Smooth muscle cell (in vitro differentiated cells): Measurements from ENCODE around the gene OR4D5. TPM values are rescaled to one million over a fixed set of nuclear protein-coding genes. Genes with fewer than 3 reads are reported as not detected.

Source experiments
- DNase-seq: peaks from one replicate; lab custom pipeline; 2025; ENCODE audit not compliant: unreplicated experiment; lab: John Stamatoyannopoulos, UW
- H2AFZ ChIP-seq: fragments of 200-600 bp; sonication (generic); 2 replicates; pipeline ENCODE4 v1.6.0; 2016; ENCODE audit warnings: antibody characterized with exemption, low read depth, mild to moderate bottlenecking
- H3F3A ChIP-seq: fragments of 200-600 bp; sonication (generic); 2 replicates; pipeline ENCODE4 v1.6.0; 2017; ENCODE audit warnings: antibody characterized with exemption, low read depth
- H3K27ac ChIP-seq: fragments of 200-600 bp; sonication (generic); 2 replicates; pipeline ENCODE4 v1.5.1; 2016; ENCODE audit warnings: low read depth, mild to moderate bottlenecking
- H3K27me3 ChIP-seq: fragments of 200-600 bp; sonication (generic); 2 replicates; pipeline ENCODE4 v1.6.1; 2016; ENCODE audit warnings: low read depth, mild to moderate bottlenecking
- H3K36me3 ChIP-seq: fragments of 200-600 bp; sonication (generic); 2 replicates; pipeline ENCODE4 v1.5.1; 2016; ENCODE audit warnings: low read depth
- H3K4me1 ChIP-seq: fragments of 200-600 bp; sonication (generic); 2 replicates; pipeline ENCODE4 v1.5.1; 2016; ENCODE audit warnings: low read depth
- H3K4me2 ChIP-seq: fragments of 200-600 bp; sonication (generic); 2 replicates; pipeline ENCODE4 v1.6.0; 2016; ENCODE audit warnings: mild to moderate bottlenecking
- H3K4me3 ChIP-seq: fragments of 200-600 bp; sonication (generic); 2 replicates; pipeline ENCODE4 v1.5.1; 2016; ENCODE audit warnings: mild to moderate bottlenecking
- H3K79me2 ChIP-seq: fragments of 200-600 bp; sonication (generic); 2 replicates; pipeline ENCODE4 v1.6.0; 2016; ENCODE audit warnings: low read depth, mild to moderate bottlenecking
- H3K9ac ChIP-seq: fragments of 200-600 bp; sonication (generic); 2 replicates; pipeline ENCODE4 v1.6.0; 2016; ENCODE audit warnings: low read depth
- H3K9me3 ChIP-seq: fragments of 200-600 bp; sonication (generic); replicated peaks from 2 replicates; pipeline ENCODE4 v1.5.1; 2016; ENCODE audit warnings: low read depth
- H4K20me1 ChIP-seq: fragments of 200-600 bp; sonication (generic); 2 replicates; pipeline ENCODE4 v1.6.0; 2016; ENCODE audit warnings: low read depth
- WGBS: methylation state at CpG from one replicate; pipeline ENCODE4 v1.1.7; 2016; ENCODE audit warnings: low lambda C conversion rate; 5-methylcytosine and 5-hydroxymethylcytosine counted together
- polyA plus RNA-seq: library from polyadenylated mRNA; unstranded; fragments of >200 nt; fragmentation: Nextera tagmentation; extraction: Ambion mirVana; gene quantifications from 2 replicates; pipeline ENCODE4 v1.2.1, GENCODE V29; 2016
- total RNA-seq: library from RNA; depleted of rRNA; stranded (reverse); fragments of >200 nt; gene quantifications from 2 replicates; pipeline ENCODE4 v1.2.3, GENCODE V29; 2014
- TF ChIP-seq, protein P1 (sequence below): fragments of 200-600 bp; sonication (generic); IDR thresholded peaks from 2 replicates; pipeline ENCODE4 v1.5.1; 2017; ENCODE audit warnings: borderline replicate concordance, mild to moderate bottlenecking, antibody characterized with exemption; ENCODE audit not compliant: insufficient read depth, poor library complexity, severe bottlenecking

OR4D5 gene
- total and polyA plus RNA-seq, 2 experiments from 2014 or later = not detected

DNA sequence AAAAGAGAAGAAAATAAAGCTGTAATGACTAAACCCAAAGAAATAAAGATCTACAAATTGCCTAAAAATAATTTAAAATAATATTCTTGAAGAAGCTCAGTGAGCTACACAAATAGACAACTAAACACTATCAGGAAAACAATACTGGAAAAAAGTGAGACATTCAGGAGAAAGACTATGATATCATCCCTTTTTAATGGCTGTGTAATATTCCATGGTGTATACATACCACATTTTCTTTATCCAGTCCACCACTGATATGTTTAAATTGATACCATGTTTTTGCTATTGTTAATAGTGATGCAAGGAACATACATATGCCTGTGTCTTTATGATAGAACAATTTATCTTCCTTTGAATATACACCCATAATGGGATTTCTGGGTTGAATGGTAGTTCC is 17.3 kb downstream of the OR4D5 start:
- Histone ChIP-seq H3F3A (no peaks in the 10 kb centered on the region), H3K9me3 (no peaks in the 10 kb centered on the region), H3K4me2 (no peak overlapping the region), H2AFZ (no peak overlapping the region), H4K20me1 (no peaks in the 10 kb centered on the region), H3K27ac (no peak overlapping the region), H3K79me2 (no peaks in the 10 kb centered on the region), H3K27me3 (no peaks in the 10 kb centered on the region), H3K4me1 (no peaks in the 10 kb centered on the region), H3K9ac (no peak overlapping the region), H3K4me3 (no peak overlapping the region), H3K36me3 (no peaks in the 10 kb centered on the region)
- DNase-seq = no peak
- TF ChIP-seq, protein P1, sequence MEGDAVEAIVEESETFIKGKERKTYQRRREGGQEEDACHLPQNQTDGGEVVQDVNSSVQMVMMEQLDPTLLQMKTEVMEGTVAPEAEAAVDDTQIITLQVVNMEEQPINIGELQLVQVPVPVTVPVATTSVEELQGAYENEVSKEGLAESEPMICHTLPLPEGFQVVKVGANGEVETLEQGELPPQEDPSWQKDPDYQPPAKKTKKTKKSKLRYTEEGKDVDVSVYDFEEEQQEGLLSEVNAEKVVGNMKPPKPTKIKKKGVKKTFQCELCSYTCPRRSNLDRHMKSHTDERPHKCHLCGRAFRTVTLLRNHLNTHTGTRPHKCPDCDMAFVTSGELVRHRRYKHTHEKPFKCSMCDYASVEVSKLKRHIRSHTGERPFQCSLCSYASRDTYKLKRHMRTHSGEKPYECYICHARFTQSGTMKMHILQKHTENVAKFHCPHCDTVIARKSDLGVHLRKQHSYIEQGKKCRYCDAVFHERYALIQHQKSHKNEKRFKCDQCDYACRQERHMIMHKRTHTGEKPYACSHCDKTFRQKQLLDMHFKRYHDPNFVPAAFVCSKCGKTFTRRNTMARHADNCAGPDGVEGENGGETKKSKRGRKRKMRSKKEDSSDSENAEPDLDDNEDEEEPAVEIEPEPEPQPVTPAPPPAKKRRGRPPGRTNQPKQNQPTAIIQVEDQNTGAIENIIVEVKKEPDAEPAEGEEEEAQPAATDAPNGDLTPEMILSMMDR = no peak

DNA sequence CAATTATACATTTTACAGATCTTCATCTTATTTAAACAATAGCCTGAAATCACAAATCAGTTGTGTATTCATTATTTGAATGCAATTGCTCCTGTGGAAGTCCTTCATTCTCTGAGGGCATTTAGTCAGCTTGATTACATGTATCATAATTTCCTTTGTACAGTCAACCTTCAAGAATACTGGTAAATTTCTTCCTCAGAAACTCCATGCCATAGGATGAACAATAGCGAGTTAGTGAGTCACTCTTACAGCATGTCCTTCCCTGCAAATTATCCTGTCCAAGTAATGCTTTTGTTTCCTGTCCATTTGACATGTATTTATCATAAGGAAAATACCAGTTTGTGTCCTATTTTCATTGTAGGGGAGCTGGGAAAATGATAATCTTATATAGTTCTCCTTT is 34.4 kb downstream of the OR4D5 start:
- no peak for DNase-seq
- H4K20me1 ChIP-seq = no peaks in the 10 kb centered on the region
- no peaks in the 10 kb centered on the region for H3F3A ChIP-seq
- H3K9me3 ChIP-seq = no peaks in the 10 kb centered on the region
- peak overlapping the region; percentile 55 for H3K27ac ChIP-seq
- H3K4me2 ChIP-seq = no peak overlapping the region
- TF ChIP-seq, protein P1 = no peak
- no peaks in the 10 kb centered on the region for H3K27me3 ChIP-seq
- no peaks in the 10 kb centered on the region for H3K36me3 ChIP-seq
- no peaks in the 10 kb centered on the region for H3K4me1 ChIP-seq
- H3K79me2 ChIP-seq = no peaks in the 10 kb centered on the region
- H2AFZ ChIP-seq = no peak overlapping the region
- WGBS = 59% methylated on average over 1 of the region's 1 CpG
- no peak overlapping the region for H3K9ac ChIP-seq
- no peak overlapping the region for H3K4me3 ChIP-seq

DNA sequence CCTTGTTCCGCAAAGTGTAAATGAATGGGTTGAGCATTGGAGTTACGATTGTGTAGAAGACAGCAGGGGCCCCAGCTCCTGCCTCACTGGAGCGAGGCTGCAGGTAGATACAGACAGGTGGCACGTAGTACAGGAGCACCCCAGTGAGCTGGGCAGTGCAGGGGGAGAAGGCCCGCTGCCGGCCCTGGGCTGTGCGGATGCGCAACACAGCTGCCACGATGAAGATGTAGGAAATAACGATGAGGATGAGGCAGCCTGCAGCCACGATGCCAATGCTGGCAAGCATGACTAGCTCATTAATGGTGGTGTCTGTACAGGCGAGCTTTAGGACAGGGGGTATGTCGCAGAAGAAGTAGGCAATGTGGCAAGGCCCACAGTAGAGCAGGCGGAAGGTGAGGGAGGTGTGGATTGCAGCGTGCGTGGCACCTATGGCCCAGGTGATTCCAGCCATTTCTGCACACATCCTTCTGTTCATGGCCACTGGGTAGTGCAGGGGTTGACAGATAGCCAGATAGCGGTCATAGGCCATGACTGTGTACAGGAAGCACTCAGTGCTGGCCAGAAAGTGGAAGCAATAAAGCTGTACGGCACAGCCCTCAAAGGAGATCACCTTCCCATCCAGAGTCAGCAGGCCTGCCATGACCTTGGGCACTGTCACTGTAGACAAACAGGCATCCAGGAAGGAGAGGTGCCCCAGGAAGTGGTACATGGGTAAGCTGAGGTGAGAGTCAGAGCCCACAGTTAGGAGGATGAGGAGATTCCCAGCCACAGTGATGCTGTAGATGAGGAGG is 37.5 kb downstream of the OR4D5 start:
- Histone ChIP-seq H3K4me2 (no peak overlapping the region), H3K36me3 (no peaks in the 10 kb centered on the region), H3K79me2 (no peaks in the 10 kb centered on the region), H3F3A (no peaks in the 10 kb centered on the region), H3K4me3 (no peak overlapping the region), H3K4me1 (no peaks in the 10 kb centered on the region), H4K20me1 (no peaks in the 10 kb centered on the region), H3K27me3 (no peaks in the 10 kb centered on the region), H3K27ac (no peak overlapping the region), H3K9me3 (no peaks in the 10 kb centered on the region), H3K9ac (no peak overlapping the region), H2AFZ (no peak overlapping the region)
- TF ChIP-seq, protein P1 = no peak
- 92% methylated on average over 18 of the region's 18 CpGs for WGBS
- no peak for DNase-seq

DNA sequence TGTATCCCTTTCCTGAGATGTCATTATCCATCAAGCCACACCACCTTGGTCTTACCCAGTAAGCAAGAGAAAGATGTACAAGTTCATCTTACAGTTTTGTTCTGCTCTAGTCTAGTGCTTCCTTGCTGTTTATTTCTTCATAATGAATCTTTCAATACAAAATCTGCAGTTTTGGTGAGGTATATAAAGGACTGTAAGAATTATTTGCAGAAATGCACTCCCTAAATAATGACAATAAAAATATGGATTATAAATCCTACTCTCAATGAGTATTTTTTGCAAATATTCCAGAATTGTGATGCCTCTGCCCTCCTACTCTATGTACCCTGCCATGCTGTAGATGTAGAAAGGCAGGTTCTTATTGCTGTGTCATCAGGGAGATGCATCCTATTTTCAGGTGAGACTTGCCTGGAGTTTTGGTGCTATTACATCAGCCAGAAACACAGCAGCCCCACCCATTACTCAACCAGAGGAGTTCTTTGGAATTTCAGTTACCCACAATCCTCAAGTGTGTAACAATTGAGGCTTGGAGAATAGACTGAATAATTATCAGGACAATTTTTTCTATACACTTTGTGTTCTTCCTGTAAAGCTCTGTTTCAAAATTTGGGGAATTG is 38.4 kb downstream of the OR4D5 start, which contains the start of gene OR10S1:
Gene OR10S1, minus strand, starts transcription at position 51 of the 617 bp plus-strand sequence. CDS start 117 bp downstream, outside the sequence.
- TF ChIP-seq, protein P1 = no peak
- no peak within 1 kb of the TSS for H3K27ac ChIP-seq

More for the DNA sequence above, 38.4 kb downstream of the OR4D5 start, which contains the start of gene OR10S1:
- DNase-seq = no peak
- Histone ChIP-seq H3K9ac (no peak within 1 kb of the TSS), H4K20me1 (no peaks in the 10 kb centered on the region), H3K4me2 (no peak within 1 kb of the TSS), H3K9me3 (no peaks in the 10 kb centered on the region), H3K27me3 (no peaks in the 10 kb centered on the region), H3K36me3 (no peaks in the 10 kb centered on the region), H3K4me1 (no peaks in the 10 kb centered on the region), H2AFZ (no peak within 1 kb of the TSS), H3F3A (no peaks in the 10 kb centered on the region), H3K79me2 (no peaks in the 10 kb centered on the region), H3K4me3 (no peak within 1 kb of the TSS)
